Muscle layer of colon (tissue), 2 donors: ENCODE data around the gene LBHD1.
"Not testable (repeated sequence)": the region's sequence is repeated elsewhere in the genome, so short reads cannot be mapped to it uniquely, and the experiment has no call there.

Experiments used
- H3K27ac ChIP-seq: one replicate; pipeline ENCODE4 v1.7.0; 2013; ENCODE audit warnings: low read depth, mild to moderate bottlenecking, low read length, moderate library complexity
- H3K27me3 ChIP-seq, 2 donors: one replicate each; pipeline ENCODE4 v1.7.0; 2013; ENCODE audit warnings: low read length in 2 of 2, mild to moderate bottlenecking in 2 of 2; ENCODE audit not compliant: insufficient read depth in 2 of 2, control insufficient read depth in 1 of 2
- H3K36me3 ChIP-seq: one replicate; pipeline ENCODE4 v1.7.0; 2013; ENCODE audit warnings: mild to moderate bottlenecking, low read length; ENCODE audit not compliant: insufficient read depth
- H3K4me1 ChIP-seq: one replicate; pipeline ENCODE4 v1.7.0; 2013; ENCODE audit warnings: mild to moderate bottlenecking, low read length; ENCODE audit not compliant: insufficient read depth
- H3K4me3 ChIP-seq, 2 donors: one replicate each; pipeline ENCODE4 v1.7.0; 2013; ENCODE audit warnings: low read length in 2 of 2, low read depth in 1 of 2, mild to moderate bottlenecking in 1 of 2, moderate library complexity in 1 of 2
- H3K9ac ChIP-seq: one replicate; pipeline ENCODE4 v1.7.0; 2013; ENCODE audit warnings: low read length
- H3K9me3 ChIP-seq: one replicate; pipeline ENCODE4 v1.7.0; 2013; ENCODE audit warnings: mild to moderate bottlenecking, low read length
- donor health status: abdominal sarcoma.
- donor health status: Adenocarcinoma of cecum.

The LBHD1 gene

GRCh38 chr11:62675415-62675814 is 3.3 kb upstream of the LBHD1 start:
- H3K4me1 ChIP-seq: peaks cover 22% of the 10 kb centered on the region
- H3K4me3 ChIP-seq, H3K9me3 ChIP-seq, H3K27ac ChIP-seq, H3K9ac ChIP-seq, H3K27me3 ChIP-seq: not testable (repeated sequence)
- H3K36me3 ChIP-seq: peaks cover 17% of the 10 kb centered on the region

DNA sequence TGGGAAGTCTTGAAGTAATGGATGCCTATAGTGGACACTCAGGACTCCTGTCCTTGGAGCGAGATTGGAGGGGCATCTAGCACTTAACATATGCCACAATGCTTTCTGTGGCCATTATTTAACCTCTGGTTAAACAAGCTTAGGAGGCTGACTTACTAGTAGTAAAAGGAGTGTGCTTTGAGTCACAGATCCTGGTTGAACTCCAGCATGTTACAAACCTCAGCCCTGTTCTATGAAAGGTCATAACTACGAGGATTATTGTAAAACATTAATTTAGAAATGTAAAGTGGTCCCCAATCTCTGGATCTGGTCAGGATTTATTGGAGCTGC is 1.1 kb upstream of the LBHD1 start:
- H3K4me1 ChIP-seq: peaks cover 19% of the 10 kb centered on the region
- H3K4me3 ChIP-seq: no peak overlapping the region
- H3K9ac ChIP-seq: no peak overlapping the region
- no peaks in the 10 kb centered on the region for H3K9me3 ChIP-seq
- no peak overlapping the region for H3K27ac ChIP-seq
- H3K36me3 ChIP-seq: peaks cover 17% of the 10 kb centered on the region
- no peaks in the 10 kb centered on the region for H3K27me3 ChIP-seq

- H3K9me3 ChIP-seq: no peaks in the 10 kb centered on the region
- H3K27me3 ChIP-seq: no peaks in the 10 kb centered on the region
- H3K4me3 ChIP-seq: peak overlapping the region; percentile 43 to 64
- peaks cover 10% of the 10 kb centered on the region for H3K36me3 ChIP-seq
- H3K27ac ChIP-seq: peak overlapping the region; percentile 94
- peak overlapping the region; percentile 62 for H3K9ac ChIP-seq
- H3K4me1 ChIP-seq: peaks cover 30% of the 10 kb centered on the region
Measured at GRCh38 chr11:62671236-62671607, 845 bp downstream of the LBHD1 start.

DNA sequence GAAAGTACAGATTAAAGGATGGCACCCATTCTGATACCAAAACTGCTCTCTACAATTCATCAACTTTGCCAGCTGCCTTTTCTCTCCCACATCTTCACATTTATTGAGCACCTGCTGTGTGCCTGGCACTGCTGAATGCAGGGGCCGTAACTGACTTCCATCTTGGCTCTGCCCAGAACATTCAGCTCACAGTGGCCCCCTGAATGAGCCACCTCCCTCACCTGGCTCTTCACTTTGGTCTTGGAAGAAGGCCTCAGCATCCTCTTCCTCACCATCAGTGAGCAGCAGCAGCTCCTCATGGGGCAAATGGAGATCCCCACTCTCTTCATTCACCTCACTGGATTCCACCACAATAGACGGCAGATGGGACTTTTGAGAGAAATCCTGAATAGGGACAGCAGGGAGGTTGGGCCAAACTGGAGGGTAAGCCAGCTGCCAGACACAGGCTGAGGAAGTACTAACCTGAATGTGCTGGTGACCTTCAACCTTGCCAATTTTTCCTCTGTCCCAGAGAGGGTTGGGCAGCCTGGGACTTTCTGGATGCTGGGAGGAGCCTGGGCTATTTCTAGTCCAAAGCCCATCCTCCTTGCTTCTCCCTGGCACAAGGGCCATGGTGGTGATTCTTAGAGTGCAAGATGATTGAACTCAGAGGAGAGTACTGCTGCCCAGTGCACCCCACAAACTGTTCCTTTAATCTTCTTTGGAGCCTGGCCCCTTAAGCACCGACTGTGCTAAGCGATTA is 2.5 kb downstream of the LBHD1 start:
- no peak overlapping the region for H3K27ac ChIP-seq
- no peaks in the 10 kb centered on the region for H3K27me3 ChIP-seq
- H3K9me3 ChIP-seq: no peaks in the 10 kb centered on the region
- no peak overlapping the region for H3K9ac ChIP-seq
- peaks cover 8% of the 10 kb centered on the region for H3K36me3 ChIP-seq
- H3K4me3 ChIP-seq: no peak overlapping the region
- H3K4me1 ChIP-seq: peaks cover 34% of the 10 kb centered on the region

DNA sequence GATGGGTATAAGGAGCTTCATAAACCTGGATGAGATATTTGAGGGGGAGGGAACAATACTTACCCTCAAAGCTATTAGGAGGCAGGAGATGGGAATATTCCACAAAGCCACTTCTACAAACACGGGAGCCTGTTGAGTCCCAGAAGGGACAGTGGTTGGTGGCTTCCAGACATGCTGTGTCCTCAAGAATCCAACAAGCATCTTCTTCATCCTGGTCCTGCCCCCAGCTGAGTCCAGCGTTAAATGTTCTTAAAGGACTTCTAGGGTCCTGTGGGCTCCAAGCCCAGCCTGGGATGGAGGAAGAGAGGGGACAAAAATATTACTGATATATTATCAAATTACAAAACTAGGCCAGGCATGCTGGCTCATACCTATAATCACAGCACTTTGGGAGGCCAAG is 4.6 kb downstream of the LBHD1 start:
- H3K9me3 ChIP-seq: no peaks in the 10 kb centered on the region
- peaks cover 28% of the 10 kb centered on the region for H3K4me1 ChIP-seq
- peak overlapping the region; percentile 3 for H3K9ac ChIP-seq
- no peaks in the 10 kb centered on the region for H3K27me3 ChIP-seq
- no peak overlapping the region for H3K27ac ChIP-seq
- H3K36me3 ChIP-seq: peaks cover 16% of the 10 kb centered on the region
- no peak overlapping the region for H3K4me3 ChIP-seq

DNA sequence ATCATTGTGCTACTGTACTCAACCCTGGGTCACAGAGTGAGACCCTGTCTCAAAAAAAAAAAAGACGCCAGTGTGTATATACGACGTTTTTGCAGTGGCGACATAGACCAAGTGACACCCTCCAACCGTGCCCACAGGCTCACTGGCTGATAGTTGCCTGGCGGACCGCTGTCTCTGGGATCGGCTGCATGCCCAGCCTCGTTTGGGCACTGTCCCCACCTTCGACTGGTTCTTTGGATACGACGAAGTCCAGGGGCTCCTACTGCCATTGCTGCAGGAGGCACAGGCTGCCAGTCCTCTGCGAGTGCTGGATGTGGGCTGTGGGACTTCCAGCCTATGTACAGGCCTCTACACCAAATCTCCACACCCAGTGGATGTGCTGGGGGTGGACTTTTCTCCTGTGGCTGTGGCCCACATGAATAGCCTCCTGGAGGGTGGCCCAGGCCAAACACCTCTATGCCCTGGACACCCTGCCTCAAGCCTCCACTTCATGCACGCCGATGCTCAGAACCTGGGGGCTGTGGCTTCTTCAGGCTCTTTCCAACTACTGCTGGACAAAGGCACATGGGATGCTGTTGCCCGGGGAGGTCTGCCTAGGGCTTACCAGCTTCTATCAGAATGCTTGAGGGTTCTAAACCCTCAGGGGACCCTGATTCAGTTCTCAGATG is 5.7 kb downstream of the LBHD1 start:
- Histone ChIP-seq H3K4me1 (peaks cover 28% of the 10 kb centered on the region), H3K9ac (peak overlapping the region; percentile 88), H3K4me3 (peak overlapping the region; percentile 75 to 91), H3K27me3 (no peaks in the 10 kb centered on the region), H3K27ac (peak overlapping the region; percentile 95), H3K9me3 (no peaks in the 10 kb centered on the region), H3K36me3 (peaks cover 17% of the 10 kb centered on the region)

DNA sequence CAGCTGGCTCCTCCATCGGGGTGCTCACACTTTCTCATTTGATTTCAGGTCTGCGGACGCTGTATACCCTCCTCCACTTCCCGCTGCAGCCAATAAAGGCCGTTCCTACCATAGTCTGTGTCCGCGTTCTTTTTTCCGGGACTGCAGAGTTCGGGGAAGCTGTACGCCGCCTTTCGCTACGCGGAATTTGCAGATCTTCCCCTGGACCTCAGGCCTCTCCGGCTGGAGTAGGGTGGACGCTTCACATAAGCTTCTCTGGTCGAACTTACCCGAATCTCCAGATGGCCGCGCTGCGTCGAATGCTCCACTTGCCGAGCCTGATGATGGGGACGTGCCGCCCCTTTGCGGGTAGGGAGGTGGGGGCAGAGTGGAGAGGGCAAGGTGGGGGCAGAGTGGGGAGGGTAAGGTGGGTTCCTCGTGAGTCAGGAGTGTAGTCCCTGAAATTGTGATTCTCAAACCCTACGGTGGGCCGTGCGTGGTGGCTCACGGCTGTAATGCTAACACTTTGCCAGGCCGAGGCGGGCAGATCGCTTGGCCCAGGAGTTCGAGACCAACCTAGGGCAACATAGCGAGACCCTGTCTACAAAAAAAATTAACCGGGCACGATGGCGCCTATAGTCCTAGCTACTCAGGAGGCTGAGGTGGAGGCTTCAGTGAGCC is 6.3 kb downstream of the LBHD1 start:
- H3K27ac ChIP-seq: peak overlapping the region; percentile 95
- peaks cover 28% of the 10 kb centered on the region for H3K4me1 ChIP-seq
- H3K9me3 ChIP-seq: no peaks in the 10 kb centered on the region
- H3K36me3 ChIP-seq: peaks cover 17% of the 10 kb centered on the region
- peak overlapping the region; percentile 75 to 91 for H3K4me3 ChIP-seq
- no peaks in the 10 kb centered on the region for H3K27me3 ChIP-seq
- H3K9ac ChIP-seq: peak overlapping the region; percentile 88

- Histone ChIP-seq H3K36me3 (peaks cover 17% of the 10 kb centered on the region), H3K4me1 (peaks cover 28% of the 10 kb centered on the region), H3K4me3 (peak within 1 kb of the TSS; percentile 75 to 91), H3K27ac (peak within 1 kb of the TSS; percentile 95), H3K9ac (peak within 1 kb of the TSS; percentile 88), H3K27me3 (no peaks in the 10 kb centered on the region), H3K9me3 (no peaks in the 10 kb centered on the region)
Measured at GRCh38 chr11:62665075-62665598, 6.9 kb downstream of the LBHD1 start, which contains the start of the genes C11orf98 and CSKMT. C11orf98 (minus strand) TSS chr11:62665210; CDS start chr11:62665169, 41 bp downstream. CSKMT (plus strand) TSS chr11:62665312; CDS start chr11:62665880, 568 bp downstream.

- Histone ChIP-seq H3K27ac (peak overlapping the region; percentile 95), H3K9ac (peak overlapping the region; percentile 60), H3K27me3 (no peaks in the 10 kb centered on the region), H3K4me3 (peak overlapping the region; percentile 75 to 91), H3K9me3 (no peaks in the 10 kb centered on the region), H3K4me1 (peaks cover 28% of the 10 kb centered on the region), H3K36me3 (peaks cover 17% of the 10 kb centered on the region)
Measured at GRCh38 chr11:62664405-62665074, 7.5 kb downstream of the LBHD1 start.

DNA sequence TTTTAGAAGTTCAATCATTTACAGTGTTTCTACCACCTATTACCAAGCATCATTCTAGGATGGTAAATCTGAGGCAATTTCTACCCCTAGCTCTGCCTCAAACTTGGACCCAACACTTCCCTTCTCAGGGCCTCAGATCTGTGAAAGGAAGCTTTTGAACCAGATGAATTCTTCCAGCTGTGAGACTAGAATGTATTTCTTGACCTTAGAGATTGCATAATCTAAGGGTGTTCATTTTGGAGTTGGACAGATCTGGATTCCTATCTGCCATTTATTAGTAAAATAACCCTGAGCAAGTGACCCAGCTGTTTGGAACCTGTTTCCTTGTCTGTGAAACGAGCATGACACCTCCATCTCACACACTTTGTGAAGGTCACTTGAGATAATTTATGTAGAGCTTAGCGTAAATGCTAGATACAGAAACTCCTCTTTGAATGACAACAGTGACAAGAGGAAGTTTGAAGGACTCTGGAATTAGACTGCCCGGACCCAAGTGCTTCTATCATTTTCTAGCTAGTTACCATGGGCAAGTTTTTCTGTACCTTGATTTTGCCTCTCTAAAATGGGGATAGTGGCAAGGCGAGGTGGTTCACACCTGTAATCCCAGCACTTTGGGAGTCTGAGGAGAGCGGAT is 15.2 kb downstream of the LBHD1 start:
- Histone ChIP-seq H3K9ac (no peak overlapping the region), H3K4me3 (no peak overlapping the region), H3K4me1 (peaks cover 8% of the 10 kb centered on the region), H3K9me3 (no peaks in the 10 kb centered on the region), H3K27ac (no peak overlapping the region), H3K27me3 (no peaks in the 10 kb centered on the region), H3K36me3 (no peaks in the 10 kb centered on the region)
